ENCODE results near the gene ETNK2. TPM values are rescaled to one million over a fixed set of nuclear protein-coding genes. Genes with fewer than 3 reads are reported as not detected.

The ETNK2 gene
- total RNA-seq, 2 donors from 2014 or later = 7.4 to 12.3 TPM

- intact Hi-C loops (cut with DNase I) = loop anchor here in 1 of 2 donors (10.0 kb wide), 1 partner anchor 354 kb away; no protein-coding TSS in a partner anchor
- DNase-seq (ENCODE audit: low spot score) = peak; percentile 84
Observed at GRCh38 chr1:204150702-204151551, 917 bp downstream of the ETNK2 start.

- peak; percentile 66 for DNase-seq (ENCODE audit: low spot score)
- intact Hi-C loops (cut with DNase I) = loop anchor here (5.0 to 10.0 kb wide), 2 partner anchors 355 to 1297 kb away; no protein-coding TSS in a partner anchor
Observed at GRCh38 chr1:204149635-204150565, 1.9 kb downstream of the ETNK2 start.

GRCh38 chr1:204149107-204149506, 2.7 kb downstream of the ETNK2 start:
- intact Hi-C loops (cut with DNase I) = loop anchor here in 1 of 2 donors (5.0 kb wide), 1 partner anchor 1298 kb away; no protein-coding TSS in a partner anchor
- DNase-seq (ENCODE audit: low spot score) = peak; percentile 28

GRCh38 chr1:204147406-204148383, 4.1 kb downstream of the ETNK2 start:
- peak; percentile 17 for DNase-seq (ENCODE audit: low spot score)
- intact Hi-C loops (cut with DNase I) = loop anchor here in 1 of 2 donors (5.0 kb wide), 1 partner anchor 1300 kb away; no protein-coding TSS in a partner anchor

GRCh38 chr1:204146965-204147364, 4.9 kb downstream of the ETNK2 start:
- intact Hi-C loops (cut with DNase I) = loop anchor here in 1 of 2 donors (5.0 kb wide), 1 partner anchor 1300 kb away; no protein-coding TSS in a partner anchor
- peak; percentile 76 for DNase-seq (ENCODE audit: low spot score)

- intact Hi-C loops (cut with DNase I) = loop anchor here in 1 of 2 donors (5.0 kb wide), 1 partner anchor 1301 kb away; no protein-coding TSS in a partner anchor
Observed at GRCh38 chr1:204146309-204146708, 5.5 kb downstream of the ETNK2 start.

GRCh38 chr1:204145033-204145504, 6.8 kb downstream of the ETNK2 start:
- intact Hi-C loops (cut with DNase I) = loop anchor here in 1 of 2 donors (5.0 kb wide), 1 partner anchor 1302 kb away; no protein-coding TSS in a partner anchor
- DNase-seq (ENCODE audit: low spot score) = no peak

More at GRCh38 chr1:204146309-204146708, 5.5 kb downstream of the ETNK2 start:
- no peak for DNase-seq (ENCODE audit: low spot score)

- intact Hi-C loops (cut with DNase I) = no loop called here
- DNase-seq (ENCODE audit: low spot score) = no peak
Observed at GRCh38 chr1:204143276-204144041, 8.4 kb downstream of the ETNK2 start.

- no peak for DNase-seq (ENCODE audit: low spot score)
- intact Hi-C loops (cut with DNase I) = no loop called here
Observed at GRCh38 chr1:204142032-204142974, 9.5 kb downstream of the ETNK2 start.

GRCh38 chr1:204141131-204141530, 10.7 kb downstream of the ETNK2 start:
- intact Hi-C loops (cut with DNase I) = no loop called here

GRCh38 chr1:204139952-204140351, 11.9 kb downstream of the ETNK2 start:
- DNase-seq (ENCODE audit: low spot score) = no peak
- intact Hi-C loops (cut with DNase I) = no loop called here

More at GRCh38 chr1:204141131-204141530, 10.7 kb downstream of the ETNK2 start:
- no peak for DNase-seq (ENCODE audit: low spot score)

- intact Hi-C loops (cut with DNase I) = no loop called here
- DNase-seq (ENCODE audit: low spot score) = no peak
Observed at GRCh38 chr1:204139088-204139487, 12.8 kb downstream of the ETNK2 start.

- no peak for DNase-seq (ENCODE audit: low spot score)
- intact Hi-C loops (cut with DNase I) = no loop called here
Observed at GRCh38 chr1:204136814-204137213, 15.0 kb downstream of the ETNK2 start.

GRCh38 chr1:204134103-204134502, 17.7 kb downstream of the ETNK2 start:
- intact Hi-C loops (cut with DNase I) = no loop called here
- DNase-seq (ENCODE audit: low spot score) = no peak

- DNase-seq (ENCODE audit: low spot score) = no peak
- intact Hi-C loops (cut with DNase I) = no loop called here
Observed at GRCh38 chr1:204132718-204133117, 19.1 kb downstream of the ETNK2 start.

- DNase-seq (ENCODE audit: low spot score) = no peak
- intact Hi-C loops (cut with DNase I) = loop anchor here in 1 of 2 donors (2.0 kb wide), 1 partner anchor 269 kb away; no protein-coding TSS in a partner anchor
Observed at GRCh38 chr1:204131978-204132377, 19.9 kb downstream of the ETNK2 start.
